ENCODE measurements around the gene CSAD.

Gene CSAD, protein sequence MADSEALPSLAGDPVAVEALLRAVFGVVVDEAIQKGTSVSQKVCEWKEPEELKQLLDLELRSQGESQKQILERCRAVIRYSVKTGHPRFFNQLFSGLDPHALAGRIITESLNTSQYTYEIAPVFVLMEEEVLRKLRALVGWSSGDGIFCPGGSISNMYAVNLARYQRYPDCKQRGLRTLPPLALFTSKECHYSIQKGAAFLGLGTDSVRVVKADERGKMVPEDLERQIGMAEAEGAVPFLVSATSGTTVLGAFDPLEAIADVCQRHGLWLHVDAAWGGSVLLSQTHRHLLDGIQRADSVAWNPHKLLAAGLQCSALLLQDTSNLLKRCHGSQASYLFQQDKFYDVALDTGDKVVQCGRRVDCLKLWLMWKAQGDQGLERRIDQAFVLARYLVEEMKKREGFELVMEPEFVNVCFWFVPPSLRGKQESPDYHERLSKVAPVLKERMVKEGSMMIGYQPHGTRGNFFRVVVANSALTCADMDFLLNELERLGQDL

DNA sequence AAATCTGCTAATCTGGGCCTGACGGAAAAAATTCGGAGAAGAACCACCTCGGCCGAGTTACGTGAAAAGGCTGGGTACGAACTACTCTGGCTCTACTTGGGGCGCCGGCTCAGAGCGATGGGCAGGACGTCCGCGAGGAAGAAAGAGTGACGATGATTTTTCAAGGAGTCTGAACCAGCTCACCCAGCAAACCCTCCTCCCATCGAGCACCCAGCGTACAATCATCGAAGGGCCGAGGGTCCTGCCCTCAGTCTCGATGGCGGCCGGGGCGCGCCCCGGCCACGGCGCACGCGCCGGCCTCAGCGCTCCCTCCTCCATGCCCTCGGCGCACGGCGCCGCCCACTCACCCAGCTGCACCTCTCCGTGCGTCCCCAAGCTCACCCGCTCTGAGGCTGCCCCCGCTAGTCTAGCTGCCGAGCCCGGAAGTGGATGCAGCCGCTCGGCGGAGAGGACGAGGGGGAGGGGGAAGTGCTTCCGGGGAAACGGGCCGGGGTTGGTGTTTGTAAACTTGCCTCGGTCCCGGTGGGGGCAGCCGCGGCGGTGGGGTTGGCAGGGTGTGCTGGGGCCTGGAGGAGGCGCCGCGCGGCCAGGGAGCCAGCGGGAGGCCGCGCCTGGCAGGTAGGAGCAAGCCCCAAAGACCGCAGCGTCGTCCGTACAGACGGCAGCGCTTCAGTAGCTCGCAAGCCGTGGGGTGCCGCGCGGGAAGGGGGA, at the start of gene CSAD, which contains the start of gene ZNF740:
CSAD (minus strand) TSS at position 706 of the 711 bp plus-strand sequence. CDS start 7,455 bp downstream, outside the sequence.
ZNF740 (plus strand) TSS at position 503 of the 711 bp plus-strand sequence. CDS start 1,262 bp downstream, outside the sequence.
- peak; percentile 97 to 98 for DNase-seq

DNA sequence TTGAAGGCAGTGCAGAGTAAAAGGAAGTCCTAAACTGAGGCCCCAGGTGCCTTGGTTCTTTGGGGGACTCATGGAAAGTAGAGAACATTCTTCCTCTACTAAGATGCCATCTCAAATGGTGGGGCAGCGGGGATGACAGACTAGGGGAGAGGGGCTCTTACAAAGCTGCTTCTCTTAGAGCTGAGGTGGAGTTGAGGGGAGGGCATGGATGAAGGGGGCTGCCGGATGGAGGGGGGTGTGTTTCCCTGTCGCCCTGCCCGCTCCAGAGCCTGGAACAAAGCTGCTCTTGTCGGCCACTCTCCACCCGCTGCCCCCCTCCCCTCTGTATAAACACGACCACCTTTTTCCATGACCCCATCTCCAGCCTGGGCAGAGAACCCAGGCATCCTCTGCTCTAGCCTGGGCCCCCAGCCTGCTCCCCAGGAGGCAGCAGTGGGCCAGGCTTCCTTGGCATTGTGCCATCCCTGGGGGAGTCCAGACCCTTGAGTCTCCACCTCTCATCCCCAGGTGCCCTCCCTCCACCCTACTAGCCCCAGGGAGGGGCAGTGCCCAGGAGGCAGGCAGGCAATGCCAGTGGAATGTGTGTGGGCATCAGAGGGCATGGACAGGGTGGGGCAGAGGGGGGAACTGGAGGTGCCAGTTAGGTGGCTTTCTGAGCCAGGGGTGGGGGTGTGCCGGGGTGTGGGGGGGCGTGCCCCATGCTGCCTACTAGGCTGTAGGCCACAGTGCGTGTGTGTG, 49.6 kb upstream of the CSAD start:
- DNase-seq = no peak

DNA sequence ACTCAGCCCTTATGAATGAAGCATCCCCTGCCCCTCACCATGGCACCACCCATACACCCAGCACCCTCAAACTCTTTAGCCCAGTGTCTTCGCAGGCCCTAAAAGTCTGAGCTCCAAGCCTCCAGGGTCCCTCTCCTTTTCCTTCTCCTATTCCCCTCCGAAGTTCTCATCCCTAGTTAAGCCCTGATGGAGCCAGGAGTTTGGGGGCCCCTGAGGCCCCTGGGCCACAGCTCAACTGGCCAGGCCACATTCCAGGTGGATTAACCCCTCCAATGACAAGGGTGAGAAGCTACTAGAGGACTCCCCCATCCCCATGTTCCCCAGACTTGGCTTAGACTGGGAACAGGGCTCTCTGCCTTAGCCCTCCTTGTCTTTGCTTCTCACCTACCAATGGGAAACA, 48.7 kb upstream of the CSAD start:
- DNase-seq = no peak

DNA sequence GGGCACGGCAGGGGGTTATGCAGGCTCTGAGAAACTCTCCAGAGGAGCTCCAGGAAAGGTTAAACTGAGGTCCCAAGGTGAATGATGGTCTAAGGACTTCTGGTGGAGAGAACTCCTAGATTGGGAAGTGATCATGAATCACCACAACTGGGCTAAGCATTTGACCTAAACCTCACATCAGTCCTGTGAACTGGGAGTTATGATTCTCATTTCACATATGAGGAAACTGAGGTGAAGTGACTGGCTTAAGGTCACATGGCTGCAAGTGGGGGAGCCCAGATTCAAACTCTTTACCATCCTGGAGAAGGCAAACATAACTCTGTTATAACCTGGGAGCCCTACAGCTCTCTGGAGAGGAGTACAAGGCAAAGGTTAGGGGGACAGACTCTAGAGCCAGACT, 47.1 kb upstream of the CSAD start:
- DNase-seq = no peak

DNA sequence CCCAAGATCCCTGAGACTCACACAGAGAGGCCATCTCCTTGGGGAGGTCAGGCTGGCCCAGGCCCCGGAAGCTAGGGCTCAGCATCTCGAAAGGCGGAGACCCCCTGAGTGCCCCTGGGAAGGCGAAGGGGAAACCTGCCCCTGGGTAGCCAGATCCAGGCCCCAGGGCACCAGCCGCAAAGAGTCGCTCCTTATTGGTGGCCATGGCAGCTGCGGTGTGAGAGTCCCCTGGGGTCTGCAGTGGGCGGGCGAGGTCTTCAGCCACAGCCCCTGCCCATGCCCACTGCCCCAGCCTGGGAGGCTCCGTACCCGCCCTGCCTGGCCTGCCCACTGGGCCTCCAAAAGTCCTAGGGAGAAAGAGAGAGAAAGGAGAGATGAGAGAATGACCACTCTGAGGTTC, 46.6 kb upstream of the CSAD start:
- DNase-seq = no peak

DNA sequence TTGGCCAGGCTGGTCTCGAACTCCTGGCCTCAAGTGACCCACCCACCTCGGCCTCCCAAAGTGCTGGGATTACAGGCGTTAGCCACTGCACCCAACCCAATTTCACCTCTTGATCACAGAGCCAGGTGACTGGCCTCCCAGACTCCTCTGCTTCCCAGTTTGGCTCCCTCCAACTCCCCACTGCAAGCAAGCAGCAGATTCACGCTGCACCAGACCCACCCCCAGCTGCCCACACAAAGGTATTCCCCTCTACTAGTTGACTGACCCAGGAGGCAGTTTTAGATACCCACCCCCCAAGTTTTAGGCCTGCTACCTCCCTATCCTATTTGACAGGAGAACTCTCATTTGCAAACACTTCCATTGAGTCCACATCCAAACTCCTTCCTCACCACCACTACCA, 46.1 kb upstream of the CSAD start:
- no peak for DNase-seq

DNA sequence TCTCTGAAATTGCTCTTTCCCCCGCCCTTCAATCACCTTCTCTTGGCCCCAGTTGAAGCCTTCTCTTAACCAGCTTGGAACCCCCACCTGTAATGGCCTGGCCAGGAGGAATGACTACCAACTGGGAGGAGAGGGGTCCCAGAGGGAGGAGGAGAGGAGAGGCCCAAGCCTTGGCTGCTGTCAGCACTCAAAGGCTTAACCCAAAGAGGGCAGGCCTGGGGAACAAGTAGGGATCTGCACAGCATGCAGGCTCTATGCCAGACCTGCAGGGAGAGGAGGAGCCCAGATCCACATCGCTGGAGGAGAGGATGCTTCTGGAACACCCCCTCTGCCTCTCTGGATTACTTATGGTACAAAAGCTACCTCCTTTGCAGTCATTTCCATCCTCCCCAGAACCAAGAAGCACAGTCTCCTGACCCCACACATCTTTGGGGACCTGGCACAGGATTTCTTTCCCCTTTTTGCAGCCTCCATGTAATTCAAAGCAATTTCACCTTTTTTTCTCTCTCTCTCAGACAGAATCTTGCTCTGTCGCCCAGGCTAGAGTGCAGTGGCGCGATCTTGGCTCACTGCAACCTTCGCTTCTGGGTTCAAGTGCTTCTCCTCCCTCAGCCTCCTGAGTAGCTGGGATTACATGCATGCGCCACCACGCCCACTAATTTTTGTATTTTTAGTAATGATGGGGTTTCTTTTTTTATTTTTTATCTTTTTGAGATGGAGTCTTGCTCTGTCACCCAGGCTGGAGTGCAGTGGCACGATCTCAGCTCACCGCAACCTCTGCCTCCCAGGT, 45.1 kb upstream of the CSAD start:
- no peak for DNase-seq

DNA sequence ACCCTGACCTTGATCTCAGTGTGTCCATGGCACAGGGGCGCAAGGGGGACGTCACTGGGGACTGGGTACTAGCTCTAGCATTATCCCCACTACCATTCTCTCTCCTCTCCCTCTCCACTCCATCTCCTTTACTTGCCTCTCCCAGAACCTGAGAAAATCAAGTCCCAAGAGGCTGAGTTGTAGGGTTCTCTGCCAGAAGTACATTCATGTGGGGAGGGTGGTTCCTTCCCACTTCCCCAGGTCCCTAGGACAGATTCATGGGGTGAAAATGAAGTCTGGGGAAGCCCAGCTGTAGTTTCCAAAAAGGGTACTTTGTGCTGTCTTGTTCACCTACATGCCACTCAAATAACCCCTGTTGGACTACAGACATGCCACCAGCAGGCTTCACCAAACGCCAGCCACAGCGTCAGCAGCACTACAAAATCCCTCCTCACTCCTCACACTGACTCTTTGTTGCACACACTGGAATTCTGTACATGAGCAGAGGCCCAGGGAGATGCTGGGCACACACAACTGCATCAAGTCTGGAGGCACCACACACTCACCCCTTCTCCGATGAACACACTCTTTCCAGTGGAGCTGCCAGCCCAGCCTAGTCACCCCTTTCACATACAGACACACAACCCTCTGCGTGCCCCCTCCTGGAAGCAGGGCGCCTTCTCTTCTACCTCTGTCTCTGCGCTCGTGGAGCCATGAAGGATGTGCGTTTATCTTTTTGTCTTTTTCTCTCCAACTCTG, 44.3 kb upstream of the CSAD start:
- DNase-seq = no peak

DNA sequence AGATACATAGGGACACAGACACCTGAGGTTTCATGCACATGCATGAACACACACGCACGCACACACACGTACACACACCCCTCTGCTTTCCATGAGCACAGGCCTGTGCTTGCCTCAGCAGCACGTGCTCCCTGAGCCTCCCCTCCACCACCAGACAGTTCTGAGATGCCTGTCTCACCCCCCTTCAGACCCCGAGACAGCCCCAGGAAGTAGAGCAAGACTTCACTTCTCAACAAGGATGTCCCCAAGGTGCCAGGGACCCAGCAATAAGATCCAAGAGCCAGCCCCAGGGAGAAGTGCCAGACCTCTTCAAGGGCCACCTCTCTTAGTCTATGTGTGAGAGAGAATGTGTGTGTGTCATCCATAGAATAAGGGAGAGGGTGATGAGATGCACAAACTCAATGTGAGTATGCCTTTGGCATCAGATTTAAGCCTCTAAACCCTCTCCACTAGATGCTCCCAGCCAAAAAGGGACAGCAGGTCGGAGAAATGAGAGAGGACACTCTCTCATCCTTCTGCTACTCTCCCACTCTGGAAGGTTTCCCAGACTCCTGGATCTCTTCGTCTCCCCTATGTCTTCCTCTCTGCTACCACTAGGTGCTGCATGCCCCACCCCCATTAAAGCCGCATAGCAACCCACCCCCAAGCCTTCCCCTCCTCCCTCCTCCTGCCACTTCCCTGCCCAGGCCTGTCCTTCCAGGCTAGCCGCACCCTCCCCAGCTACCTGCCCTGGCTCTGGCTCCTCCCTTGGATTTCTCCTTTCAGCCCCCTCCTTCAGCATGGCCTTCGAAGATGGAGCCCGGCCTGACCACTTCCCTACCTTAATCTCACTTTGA, 43.6 kb upstream of the CSAD start:
- no peak for DNase-seq

DNA sequence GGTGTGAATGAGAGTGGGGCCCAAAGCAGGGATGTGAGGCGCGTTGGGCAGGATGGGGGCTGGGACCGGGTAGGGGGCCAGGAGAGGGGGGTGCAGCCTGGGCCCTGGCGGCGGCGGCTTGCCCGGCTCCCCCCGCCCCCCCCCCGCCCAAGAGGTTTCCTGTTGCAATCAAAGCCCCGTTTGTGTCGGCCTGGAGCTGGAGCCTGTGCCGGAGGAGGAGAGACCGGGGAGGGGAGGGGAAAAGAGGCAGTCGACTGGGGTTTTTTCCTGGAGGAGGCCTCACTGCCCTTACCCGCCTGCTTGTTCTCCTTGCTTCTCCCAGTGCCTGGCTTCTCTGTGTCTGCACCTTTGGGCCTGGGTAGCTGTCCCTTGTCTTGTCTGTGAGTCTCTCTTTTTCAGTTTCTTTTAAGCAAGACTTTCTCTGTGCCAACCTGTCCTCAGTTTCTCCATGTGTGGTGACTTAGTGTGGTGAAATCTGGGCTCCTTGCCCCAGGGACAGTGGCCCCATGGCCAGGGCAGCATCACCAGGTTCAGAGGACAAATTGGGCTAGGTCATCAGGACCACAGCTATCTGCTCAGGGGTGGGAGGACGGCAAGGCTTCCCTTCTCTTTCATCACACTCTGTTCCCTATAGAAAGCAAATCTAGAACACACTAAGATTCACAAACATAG, 42.8 kb upstream of the CSAD start:
- no peak for DNase-seq

DNA sequence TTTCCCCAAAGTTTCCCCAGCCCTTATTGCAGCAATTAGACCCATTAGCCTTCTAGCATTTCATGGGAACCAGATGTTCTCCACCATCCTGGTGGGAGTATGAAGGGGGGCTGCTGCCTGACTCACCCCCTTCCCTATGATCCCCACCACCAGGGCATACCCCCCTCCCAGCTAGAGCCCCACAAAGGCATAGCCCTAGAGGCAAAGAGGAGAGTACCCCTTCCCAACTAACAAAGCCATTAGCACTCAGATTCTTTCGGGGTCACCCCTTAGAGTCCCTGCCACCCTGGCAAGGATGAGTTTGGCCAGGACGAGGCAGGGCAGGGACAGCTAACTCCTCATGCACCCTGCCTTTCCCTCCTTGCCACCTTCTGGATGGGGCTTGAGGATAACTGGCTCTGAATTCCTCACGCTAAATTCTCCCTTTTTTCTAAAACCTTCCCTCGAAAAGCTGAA, 42.1 kb upstream of the CSAD start:
- no peak for DNase-seq

DNA sequence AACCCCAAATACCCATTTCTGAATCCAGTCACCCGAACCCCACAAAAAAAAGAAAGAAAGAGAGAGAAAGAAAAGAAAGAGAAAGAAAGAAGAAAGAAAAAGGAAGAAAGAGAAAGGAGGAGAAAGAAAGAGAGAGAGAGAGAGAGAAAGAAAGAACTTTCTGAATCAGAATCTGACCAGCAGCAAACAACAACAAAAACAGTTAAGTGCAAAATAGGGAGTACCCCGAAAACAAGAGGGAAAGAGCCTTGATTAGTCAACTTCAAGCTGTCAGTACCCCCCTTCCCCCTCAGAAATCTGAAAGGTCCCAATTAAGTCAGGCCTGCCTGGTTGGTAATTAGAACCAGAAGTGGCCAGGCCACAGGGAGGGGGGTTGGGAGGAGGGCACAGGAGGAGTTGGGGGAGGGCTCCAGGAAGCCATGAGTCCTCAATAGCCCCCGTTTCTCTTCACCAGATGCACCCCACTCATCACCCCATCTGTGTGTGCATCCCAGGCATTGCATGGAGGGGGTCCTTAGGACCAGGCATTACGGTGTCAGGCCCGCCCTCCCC, 41.5 kb upstream of the CSAD start:
- DNase-seq = no peak

DNA sequence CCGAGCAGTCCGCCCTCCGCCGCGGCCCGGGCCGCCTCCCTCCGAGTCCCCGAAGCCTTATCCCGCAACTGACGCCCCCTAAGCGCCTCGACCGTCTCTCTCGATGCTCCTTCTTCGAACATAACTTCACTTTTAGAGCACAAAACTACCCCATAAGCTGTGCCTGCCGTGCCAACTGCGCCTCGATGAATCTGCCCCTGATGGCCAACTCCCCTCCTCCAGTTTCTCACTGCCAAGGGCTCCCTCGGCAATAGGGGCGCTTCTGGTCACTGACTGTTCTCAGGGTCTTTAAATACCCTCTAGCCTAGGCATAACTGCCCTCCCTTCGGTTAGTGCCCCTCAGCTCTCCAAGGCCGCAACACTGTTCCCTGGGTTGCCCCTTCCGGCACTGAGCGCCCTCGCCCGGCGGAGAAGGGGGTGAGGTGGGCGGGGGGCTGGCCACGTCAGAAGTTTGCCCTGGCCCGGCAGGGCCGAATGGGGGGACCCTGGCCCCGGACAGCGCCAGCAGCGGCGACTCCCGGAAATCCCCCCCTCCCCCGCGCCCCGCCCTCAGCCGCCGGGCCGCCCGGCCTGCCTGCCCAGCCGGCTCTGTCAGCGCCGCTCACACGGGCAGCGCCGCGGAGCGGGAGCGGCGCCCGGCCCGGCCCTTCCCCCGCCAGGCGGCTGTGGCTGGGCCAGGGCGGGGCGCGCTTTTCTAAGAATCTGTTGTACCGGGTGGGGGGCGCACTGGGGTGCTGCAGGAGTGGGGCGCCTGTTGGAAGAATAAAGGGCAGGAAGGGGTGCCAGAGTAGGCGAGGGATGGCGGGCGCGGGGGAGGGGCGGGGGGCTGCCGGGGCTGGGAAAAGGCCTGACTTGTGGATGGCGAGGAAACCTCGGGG, 40.7 kb upstream of the CSAD start:
- DNase-seq = peak in 1 of 2 experiments; percentile 71

DNA sequence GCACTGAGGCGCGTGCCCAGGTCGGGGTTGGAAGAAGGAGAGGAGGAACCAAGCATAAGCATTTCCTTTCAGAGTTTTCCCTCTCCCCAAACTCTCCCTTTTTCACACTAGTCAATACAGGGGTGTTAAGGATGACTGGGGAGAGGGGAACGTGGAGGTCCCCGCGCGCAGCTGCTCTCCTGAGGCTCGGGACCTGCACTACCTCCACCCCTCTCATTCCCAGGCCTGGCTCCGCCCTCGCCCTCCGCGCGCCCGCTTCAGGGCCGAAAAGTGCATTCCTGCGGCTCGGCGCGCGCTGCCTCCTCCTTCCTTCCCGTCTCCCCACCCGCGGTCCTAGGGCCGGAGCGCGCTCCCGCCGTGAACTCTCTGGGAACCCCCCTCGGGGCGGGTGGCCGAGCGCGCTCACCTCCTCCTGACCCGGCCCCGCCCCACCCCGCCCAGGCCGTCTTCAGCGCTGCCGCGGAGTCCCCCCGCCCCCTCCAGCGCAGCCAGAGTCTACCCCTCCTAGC, 40.0 kb upstream of the CSAD start:
- peak; percentile 81 to 93 for DNase-seq

DNA sequence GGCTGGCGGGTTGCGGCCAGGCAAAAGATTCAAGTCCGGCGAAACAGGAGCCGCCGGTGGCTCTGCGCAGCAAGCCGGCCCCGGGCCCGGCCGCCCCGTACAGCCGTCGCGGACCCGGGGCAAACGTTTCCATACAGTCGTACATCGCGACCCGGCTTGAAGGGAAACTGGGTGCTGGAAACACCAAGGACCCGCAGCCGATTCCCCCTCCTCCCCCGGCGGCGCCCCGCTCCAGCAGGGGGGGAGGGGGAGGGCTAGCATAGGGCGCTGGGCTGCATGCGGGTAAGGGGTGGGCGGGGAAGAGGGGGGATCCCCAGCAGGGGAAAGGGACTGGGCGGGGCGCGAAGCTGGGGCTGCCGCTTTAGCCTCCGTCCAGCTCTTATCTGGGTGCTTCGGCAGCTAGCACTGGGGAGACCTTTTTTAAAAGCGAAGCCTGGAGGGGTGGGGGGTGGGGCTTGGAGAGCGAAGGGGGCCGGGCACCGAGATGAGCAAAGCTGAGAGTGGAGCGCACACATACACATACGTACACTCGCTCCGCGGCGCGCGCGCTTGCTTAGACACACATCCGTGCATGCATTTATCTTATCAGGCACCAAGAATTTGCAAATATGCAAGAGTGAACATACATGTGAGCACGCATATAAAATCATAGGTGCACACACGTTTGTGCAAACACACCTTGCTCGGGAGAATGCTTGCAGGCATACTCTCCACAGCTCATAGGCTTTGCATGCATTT, 39.4 kb upstream of the CSAD start:
- DNase-seq = peak in 1 of 2 experiments; percentile 64

DNA sequence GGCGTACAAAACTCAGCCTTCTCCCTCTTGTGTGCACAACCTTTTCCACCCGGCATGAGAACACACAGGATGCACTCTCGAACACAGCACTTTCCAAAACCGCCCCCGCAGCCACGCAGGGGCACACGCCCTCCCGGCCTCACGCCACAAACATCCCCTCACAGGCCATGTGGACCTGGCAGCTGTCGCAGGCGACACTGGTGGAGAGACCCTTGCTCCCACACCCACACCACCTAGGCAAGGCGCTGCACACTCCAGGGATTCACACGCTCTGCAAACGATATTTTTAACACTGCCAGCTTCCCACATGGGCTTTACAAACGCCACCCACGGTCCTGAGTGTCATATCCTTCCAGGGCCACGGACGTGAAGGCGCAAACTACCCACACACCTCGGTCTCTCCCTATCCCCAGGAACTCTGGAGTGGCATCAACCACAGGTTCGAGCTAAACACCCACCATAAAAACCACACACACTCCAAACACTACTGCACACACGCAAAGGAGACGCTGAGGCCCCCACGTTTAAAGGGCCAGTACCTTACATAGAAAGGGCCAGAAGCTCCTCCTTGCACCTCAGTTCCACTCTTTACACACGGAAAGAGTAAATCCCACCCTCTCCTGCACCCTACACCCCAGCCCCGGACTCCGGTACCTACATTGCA, 38.7 kb upstream of the CSAD start:
- no peak for DNase-seq

Measured in SW 1271 (cell line).